ENCODE measurements around the gene UFM1.

DNA sequence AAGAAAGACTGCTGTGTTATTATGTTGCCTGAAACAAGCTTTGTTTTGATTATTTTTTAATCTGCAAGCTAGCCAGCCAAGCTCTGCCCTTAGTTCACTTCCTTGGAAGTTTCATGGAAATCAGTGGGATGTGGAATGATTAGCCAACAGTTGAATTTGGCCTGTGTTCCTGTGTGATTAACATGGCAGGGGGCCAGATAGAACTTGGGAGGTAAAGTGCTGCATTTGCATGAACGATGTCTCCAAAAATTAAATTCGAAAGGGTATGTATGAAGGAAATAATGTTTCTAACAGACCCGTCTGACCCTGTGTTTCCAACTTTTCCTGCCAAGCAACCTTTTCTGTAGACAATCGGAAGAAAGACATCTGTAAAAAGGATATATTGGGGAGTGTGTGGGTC lies 32.2 kb downstream of the UFM1 start:
- TF ChIP-seq, protein P1, sequence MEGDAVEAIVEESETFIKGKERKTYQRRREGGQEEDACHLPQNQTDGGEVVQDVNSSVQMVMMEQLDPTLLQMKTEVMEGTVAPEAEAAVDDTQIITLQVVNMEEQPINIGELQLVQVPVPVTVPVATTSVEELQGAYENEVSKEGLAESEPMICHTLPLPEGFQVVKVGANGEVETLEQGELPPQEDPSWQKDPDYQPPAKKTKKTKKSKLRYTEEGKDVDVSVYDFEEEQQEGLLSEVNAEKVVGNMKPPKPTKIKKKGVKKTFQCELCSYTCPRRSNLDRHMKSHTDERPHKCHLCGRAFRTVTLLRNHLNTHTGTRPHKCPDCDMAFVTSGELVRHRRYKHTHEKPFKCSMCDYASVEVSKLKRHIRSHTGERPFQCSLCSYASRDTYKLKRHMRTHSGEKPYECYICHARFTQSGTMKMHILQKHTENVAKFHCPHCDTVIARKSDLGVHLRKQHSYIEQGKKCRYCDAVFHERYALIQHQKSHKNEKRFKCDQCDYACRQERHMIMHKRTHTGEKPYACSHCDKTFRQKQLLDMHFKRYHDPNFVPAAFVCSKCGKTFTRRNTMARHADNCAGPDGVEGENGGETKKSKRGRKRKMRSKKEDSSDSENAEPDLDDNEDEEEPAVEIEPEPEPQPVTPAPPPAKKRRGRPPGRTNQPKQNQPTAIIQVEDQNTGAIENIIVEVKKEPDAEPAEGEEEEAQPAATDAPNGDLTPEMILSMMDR (IDR thresholded peaks at IDR 0.05; ENCODE audit: low read length): no peak
- TF ChIP-seq EZH2 (optimal IDR thresholded peaks at IDR 0.05; ENCODE audit: low read depth, low read length): no peak
